ENCODE data around the gene KCNIP1. TPM values are rescaled to one million over a fixed set of nuclear protein-coding genes. Genes with fewer than 3 reads are reported as not detected.

Gene KCNIP1
- total and polyA plus RNA-seq, 10 donors, result 0.08 to 20.0 (median 9.4) TPM

DNA sequence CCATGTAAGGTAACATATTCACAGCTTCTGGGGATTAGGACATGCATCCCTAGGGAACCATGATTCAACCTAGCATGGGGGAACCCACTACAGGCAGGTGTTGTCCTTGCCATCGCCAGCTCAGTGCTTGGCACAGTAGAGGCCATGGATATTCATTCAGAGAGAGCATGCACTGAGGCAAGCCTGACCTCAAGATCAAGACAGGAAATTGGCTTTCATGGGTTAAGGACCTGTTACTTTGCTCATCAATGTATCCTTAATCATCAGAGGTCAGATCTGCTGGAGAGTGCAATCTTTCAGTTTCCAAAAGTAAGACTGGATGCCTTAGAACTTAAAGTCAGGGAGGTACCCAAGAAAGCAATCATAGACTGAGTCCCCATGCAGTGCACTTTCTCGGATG is 84.0 kb downstream of the KCNIP1 start:
- no peaks in the 10 kb centered on the region for H3K4me1 ChIP-seq
- whole genome bisulfite sequencing, 5 donors, result 36 to 48% (median 45%) methylated on average over 2 of the region's 2 CpGs
- no peak for DNase-seq
- no peak overlapping the region for H3K27ac ChIP-seq
- H3K27me3 ChIP-seq (replicated peaks in 1 of 7), result peaks cover 0 to 6% (median 0%) of the 10 kb centered on the region in 7 donors
- TF ChIP-seq, protein P1, sequence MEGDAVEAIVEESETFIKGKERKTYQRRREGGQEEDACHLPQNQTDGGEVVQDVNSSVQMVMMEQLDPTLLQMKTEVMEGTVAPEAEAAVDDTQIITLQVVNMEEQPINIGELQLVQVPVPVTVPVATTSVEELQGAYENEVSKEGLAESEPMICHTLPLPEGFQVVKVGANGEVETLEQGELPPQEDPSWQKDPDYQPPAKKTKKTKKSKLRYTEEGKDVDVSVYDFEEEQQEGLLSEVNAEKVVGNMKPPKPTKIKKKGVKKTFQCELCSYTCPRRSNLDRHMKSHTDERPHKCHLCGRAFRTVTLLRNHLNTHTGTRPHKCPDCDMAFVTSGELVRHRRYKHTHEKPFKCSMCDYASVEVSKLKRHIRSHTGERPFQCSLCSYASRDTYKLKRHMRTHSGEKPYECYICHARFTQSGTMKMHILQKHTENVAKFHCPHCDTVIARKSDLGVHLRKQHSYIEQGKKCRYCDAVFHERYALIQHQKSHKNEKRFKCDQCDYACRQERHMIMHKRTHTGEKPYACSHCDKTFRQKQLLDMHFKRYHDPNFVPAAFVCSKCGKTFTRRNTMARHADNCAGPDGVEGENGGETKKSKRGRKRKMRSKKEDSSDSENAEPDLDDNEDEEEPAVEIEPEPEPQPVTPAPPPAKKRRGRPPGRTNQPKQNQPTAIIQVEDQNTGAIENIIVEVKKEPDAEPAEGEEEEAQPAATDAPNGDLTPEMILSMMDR (IDR thresholded peaks at IDR 0.05 in 8 of 11, conservative IDR thresholded peaks at IDR 0.05 in 3 of 11), result no peak
- TF ChIP-seq POLR2AphosphoS5 (IDR thresholded peaks at IDR 0.05) (no peak), POLR2A (IDR thresholded peaks at IDR 0.05) (no peak)
- H3K36me3 ChIP-seq, result no peaks in the 10 kb centered on the region
- H3K9me3 ChIP-seq, result peaks cover 0 to 4% (median 0%) of the 10 kb centered on the region in 8 donors
- H3K4me3 ChIP-seq, result no peak overlapping the region
- intact Hi-C loops (cut with DNase I; ENCODE audit: low total_unique reads), result no loop called here

DNA sequence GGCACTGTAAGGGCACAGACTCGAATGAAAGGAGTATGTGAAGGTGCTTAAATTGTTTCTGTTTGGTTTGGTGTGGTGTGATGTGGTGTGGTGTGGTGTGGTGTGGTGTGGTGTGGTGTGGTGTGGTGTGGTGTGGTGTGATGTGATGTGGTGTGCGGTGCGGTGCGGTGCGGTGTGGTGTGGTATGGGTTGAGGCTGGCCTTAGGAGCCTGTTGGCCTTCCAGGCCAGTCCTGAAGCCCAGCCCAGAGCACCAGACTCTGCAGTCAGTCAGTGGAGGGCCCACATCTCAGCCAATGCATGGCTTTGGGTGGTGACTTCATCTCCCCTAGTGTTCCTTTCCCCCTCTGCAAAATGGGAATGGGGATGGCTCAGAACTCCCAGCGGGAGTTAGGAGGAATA is 85.8 kb downstream of the KCNIP1 start:
- Histone ChIP-seq H3K9me3 (peaks cover 0 to 4% (median 0%) of the 10 kb centered on the region in 8 donors), H3K4me1 (no peaks in the 10 kb centered on the region), H3K27ac (no peak overlapping the region), H3K27me3 (replicated peaks in 1 of 7) (no peaks in the 10 kb centered on the region), H3K4me3 (no peak overlapping the region), H3K36me3 (no peaks in the 10 kb centered on the region)
- no peak for DNase-seq
- WGBS, 5 donors, result 84 to 93% (median 91%) methylated on average over 6 of the region's 6 CpGs
- TF ChIP-seq POLR2AphosphoS5 (IDR thresholded peaks at IDR 0.05) (no peak), POLR2A (IDR thresholded peaks at IDR 0.05) (no peak)
- TF ChIP-seq, protein P1 (IDR thresholded peaks at IDR 0.05 in 8 of 11, conservative IDR thresholded peaks at IDR 0.05 in 3 of 11), result no peak
- intact Hi-C loops (cut with DNase I; ENCODE audit: low total_unique reads), result no loop called here

DNA sequence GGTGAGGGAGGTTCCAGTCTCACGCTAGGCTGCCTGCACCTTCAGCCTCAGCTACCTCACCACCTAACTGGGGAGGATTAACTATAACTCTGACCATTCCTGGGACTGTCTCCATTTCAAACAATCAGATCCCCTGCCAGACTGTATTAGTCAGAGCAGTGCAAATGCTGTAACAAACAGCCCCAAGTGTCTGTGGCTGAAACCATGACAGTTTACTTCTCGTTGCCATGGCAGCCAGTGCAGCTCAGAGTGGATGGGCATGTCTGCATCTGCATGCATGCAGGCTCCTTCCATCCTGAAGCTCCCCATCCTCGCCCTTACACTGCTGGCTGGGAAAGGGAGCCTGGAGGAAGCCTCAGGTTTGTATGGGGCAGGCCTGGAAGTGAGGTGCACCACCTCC is 86.7 kb downstream of the KCNIP1 start:
- Histone ChIP-seq H3K27me3 (replicated peaks in 1 of 7) (peaks cover 0 to 6% (median 0%) of the 10 kb centered on the region in 7 donors), H3K36me3 (no peaks in the 10 kb centered on the region), H3K27ac (no peak overlapping the region), H3K9me3 (peaks cover 0 to 4% (median 0%) of the 10 kb centered on the region in 8 donors), H3K4me1 (no peaks in the 10 kb centered on the region), H3K4me3 (no peak overlapping the region)
- TF ChIP-seq POLR2A (IDR thresholded peaks at IDR 0.05) (no peak), POLR2AphosphoS5 (IDR thresholded peaks at IDR 0.05) (no peak)
- TF ChIP-seq, protein P1 (IDR thresholded peaks at IDR 0.05 in 8 of 11, conservative IDR thresholded peaks at IDR 0.05 in 3 of 11), result no peak
- DNase-seq, result no peak
- 50 to 76% (median 51%) methylated on average over 3 of the region's 3 CpGs for WGBS, 5 donors
- intact Hi-C loops (cut with DNase I; ENCODE audit: low total_unique reads), result no loop called here

DNA sequence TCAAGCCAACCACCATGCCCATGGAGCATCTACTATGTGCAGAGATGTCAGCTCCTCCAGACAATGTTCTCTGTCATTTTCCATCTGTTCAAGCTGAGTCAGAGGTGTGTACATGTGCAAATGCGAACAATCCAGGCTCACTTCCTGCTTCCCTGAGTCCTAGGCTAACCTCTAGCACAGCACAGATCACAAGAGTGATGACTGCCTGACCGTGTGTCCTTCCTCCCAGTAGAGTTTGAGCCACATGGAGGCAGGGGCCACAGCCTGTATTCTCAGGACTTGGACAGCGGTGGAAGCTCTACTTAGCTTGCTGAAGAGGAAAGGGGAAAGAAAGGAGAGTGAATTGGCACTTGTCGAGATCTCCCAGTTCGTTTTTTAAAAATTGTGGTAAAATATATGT is 87.2 kb downstream of the KCNIP1 start:
- DNase-seq, result no peak
- Histone ChIP-seq H3K4me1 (no peaks in the 10 kb centered on the region), H3K27me3 (replicated peaks in 1 of 7) (peaks cover 0 to 6% (median 0%) of the 10 kb centered on the region in 7 donors), H3K36me3 (no peaks in the 10 kb centered on the region), H3K27ac (no peak overlapping the region), H3K4me3 (no peak overlapping the region), H3K9me3 (peaks cover 0 to 4% (median 0%) of the 10 kb centered on the region in 8 donors)
- TF ChIP-seq POLR2AphosphoS5 (IDR thresholded peaks at IDR 0.05), result no peak
- no peak for TF ChIP-seq POLR2A (IDR thresholded peaks at IDR 0.05)
- TF ChIP-seq, protein P1 (IDR thresholded peaks at IDR 0.05 in 8 of 11, conservative IDR thresholded peaks at IDR 0.05 in 3 of 11), result no peak
- 67 to 77% (median 71%) methylated on average over 5 of the region's 5 CpGs for WGBS, 5 donors
- intact Hi-C loops (cut with DNase I; ENCODE audit: low total_unique reads), result no loop called here
